CD4-positive, alpha-beta T cell treated with Interleukin-1 beta for 1 hour (primary cell): ENCODE data around the gene PTPMT1.

Experiments
- DNase-seq, 2 donors: peaks; one replicate each; pipeline ENCODE4 v3.0.0-alpha.2; 2020 to 2022

PTPMT1 gene

DNA sequence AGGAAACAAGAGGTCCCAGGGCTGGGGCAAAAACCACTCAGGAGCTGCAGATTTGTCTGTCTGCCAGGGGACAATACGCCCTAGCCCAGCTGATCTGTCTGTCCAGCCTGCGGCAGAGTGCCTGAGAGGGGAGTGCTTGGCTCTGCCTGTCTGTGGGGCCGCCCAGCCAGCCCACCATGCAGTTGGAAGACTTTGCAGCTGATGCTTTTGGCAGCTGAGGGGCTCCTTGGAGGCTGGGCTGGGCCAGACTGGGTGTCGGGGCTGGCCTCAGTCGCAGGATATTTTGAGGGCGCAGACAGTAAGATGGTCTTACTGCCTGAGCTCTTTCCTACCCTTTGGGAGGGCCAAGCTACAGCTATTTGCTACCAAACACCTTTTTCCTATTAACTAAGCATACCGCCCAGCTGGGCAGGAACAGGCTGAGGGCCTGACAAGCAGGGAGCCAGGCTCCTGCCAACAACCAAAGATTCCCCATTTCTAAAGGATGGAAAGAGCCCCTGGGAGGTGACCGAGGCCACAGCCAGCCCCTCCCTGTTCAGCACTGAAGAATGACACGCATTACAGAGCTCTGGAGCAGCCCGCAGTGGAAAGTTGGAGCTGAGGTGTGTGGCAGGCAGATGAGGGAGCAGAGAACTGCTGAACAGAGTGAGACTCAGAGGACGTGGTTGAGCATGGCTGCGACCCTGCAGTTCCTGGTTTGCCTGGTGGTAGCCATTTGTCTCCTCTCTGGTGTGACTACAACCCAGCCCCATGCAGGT lies 20.9 kb downstream of the PTPMT1 start, which contains the start of gene FAM180B:
Gene FAM180B, plus strand, starts transcription at position 581 of the 758 bp plus-strand sequence. Its CDS starts 91 bp downstream, at position 672.
- no peak for DNase-seq

DNA sequence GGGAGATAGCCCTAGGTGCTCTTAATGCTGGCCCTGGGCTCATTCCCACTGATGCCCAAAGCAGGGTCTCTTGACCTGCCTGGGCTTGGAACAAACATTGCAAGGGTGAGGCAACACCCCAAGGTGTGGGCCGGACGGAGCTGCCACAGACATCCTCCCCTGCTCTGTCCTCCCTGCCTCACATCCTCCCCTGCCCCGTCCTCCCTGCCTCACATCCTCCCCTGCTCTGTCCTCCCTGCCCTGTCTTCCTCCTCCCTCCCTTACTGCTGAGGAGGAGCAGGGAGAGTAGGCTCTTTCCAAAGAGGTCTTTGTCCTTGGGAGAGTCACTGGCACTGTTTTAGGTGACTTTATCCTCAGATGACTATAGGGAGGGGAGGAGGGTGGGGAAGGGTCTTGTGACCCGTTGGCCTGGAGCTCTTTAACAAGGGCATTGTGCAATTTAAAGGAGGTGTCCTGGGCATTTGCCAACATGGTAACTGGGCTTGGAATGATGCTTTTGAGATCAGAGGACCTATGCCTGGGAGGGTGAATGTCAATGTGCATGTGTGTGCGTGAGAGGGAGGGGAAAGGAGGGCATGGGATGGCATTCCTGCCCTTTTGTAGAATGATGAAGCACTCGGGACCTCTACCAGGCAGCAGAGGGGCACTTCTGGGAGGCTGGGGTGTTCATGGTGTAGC lies 21.8 kb downstream of the PTPMT1 start:
- no peak for DNase-seq

DNA sequence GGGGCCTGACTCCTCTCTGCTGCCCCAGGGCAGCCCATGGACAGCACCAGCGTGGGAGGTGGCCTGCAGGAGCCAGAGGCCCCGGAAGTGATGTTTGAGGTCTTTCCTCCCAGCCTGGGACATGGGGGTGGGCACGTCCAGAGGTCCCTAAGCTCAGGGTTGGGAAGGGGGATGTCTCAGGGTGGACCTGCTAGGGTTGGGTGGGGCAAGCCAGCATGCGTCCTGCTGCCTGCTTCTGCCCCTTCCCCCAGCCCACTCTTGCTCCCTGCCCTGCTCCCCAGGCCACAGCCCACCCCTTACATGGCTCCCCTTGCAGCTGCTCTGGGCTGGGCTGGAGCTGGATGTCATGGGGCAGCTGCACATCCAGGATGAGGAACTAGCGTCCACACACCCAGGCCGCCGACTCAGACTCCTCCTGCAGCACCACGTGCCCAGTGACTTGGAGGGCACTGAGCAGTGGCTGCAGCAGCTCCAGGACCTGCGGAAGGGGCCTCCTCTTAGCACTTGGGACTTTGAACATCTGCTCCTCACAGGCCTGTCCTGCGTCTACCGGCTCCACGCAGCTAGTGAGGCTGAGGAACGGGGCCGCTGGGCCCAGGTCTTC lies 22.4 kb downstream of the PTPMT1 start:
- peak in 1 of 2 donors; percentile 53 for DNase-seq

DNA sequence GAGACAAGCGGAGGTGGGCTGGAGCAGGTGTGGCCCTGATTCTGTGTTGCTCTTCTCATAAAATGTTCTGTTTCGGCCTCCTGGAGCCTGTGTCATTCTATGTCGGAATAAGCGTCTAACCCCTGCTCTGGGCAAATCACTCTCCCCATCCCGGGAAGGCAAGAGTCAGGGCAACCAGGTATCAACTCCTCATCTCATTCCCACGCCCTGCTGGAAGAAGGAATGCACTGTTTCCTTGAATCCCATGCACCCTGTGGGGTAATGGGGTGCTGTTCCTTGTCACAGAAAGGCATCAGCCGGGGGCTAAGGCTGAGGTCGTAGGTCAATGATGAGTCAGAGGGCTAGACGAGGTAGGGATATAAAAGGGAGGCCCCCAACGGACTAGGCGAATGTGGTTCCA lies 23.7 kb downstream of the PTPMT1 start:
- no peak for DNase-seq

DNA sequence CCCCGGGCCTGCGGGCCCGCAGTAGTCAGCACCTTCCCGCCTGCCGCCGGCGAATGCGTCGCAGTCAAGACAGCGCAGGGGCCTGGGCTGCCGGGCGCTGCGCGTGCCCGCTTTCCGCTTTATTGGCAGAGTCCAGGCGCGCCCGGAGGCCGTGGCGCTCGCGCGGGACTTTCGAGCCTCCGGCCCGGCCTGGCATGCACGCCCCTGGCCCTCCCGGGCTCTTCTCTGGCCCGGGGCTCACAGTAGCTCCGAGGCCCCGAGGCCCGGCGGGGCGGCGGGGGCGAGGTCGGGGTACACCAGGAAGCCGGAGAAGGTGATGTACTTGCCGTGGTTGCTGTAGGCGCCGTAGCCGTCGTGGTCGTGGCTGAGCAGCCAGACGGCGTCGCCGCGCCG lies 24.2 kb downstream of the PTPMT1 start:
- DNase-seq, result no peak

DNA sequence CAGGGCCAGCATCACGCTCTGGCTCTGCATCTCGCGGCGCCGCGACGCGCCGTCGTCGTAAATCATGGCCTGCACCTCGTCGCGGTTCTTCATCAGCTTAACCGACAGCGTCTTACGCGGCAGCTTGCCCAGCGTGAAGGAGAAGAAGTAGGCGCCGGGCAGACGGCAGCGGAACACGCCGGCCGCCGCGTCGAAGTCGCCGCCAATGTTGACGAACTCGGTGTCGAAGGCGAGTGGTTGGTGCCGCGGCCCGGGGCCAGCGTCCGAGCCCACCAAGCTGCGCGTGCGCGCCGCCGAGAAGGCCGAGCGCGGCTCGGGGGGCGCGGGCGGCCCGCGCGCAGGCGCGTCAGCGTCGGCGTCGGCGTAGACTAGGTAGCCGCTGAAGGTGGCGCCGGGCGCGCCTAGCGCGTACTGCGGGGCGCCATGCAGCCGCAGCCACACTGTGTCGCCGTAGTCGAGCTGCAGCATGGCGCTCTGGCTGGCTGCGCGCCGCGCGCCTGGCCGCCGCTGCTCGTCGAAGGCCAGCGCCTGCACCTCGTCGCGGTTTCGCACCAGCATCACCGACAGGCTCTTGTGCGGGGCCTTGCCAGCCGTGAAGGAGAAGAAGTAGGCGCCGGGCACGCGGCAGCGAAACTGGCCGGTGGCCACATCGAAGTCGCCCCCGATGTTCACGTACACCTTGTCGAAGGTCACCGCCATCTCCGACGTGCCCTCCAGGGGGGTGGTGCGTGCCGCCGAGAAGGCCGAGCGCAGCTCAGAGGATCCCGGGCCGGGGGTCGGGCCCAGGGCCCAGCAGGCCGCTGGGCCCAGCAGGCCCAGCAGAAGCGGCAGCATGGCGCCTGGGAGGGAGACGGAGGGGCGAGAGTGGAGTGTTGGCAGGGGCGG lies 24.8 kb downstream of the PTPMT1 start:
- DNase-seq, result no peak

DNA sequence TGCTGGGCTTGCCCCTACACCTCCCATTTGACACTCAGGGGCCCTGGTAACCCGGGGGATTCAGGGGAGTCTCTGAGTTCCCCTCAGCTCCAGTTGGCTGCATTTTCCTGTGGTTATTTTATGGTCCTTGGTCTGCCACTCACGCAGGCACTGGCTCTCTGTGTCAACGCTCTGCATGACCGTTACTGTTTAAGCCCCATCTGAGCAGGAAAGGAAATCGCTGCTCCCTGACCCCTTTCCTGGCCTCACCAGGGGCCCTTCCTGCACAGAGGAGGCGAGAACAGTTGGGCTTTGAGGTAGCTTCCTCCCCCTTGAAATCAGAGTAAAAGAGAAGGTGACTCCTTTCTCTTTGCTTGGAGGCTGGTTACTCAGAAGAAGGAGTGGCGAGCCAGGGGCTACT lies 26.4 kb downstream of the PTPMT1 start:
- no peak for DNase-seq

DNA sequence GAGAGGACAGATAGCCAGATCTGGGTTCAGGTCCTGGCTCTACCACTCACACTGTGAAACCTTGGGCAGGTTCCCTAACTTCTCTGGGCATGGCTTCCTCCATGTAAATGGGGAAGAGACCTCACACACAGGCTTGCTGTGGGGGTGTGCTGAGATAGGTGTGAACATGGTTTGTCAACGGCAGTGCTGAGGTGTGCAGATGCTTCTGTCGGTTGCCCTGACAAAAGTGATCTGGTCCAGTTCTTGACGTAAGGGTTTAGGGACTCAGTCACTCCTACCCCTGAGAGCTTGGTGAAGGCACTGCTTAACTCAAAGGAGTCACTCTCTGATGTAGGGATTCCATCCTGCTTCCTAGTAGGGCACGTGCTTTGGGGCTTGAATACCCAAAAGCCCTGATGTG lies 26.9 kb downstream of the PTPMT1 start:
- DNase-seq, result no peak

DNA sequence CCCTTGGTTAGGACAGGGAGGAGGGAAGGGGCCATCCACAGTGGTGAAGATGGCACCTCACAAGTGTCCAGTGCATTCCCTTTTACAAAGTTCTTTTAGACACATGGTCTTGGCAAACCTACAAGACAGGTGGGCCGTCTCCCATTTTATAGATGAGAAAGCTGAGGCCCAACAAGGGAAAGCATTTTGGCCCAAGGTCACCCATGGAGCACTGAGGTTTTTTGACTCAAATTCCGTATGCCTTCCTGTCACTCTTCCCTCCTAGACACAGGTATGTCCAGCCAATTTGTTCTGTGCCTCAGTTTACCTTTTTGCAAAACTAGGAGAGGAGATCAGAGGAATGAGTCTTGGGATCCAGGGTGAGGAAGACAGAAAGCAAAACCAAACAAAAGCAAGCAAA lies 27.6 kb downstream of the PTPMT1 start:
- DNase-seq, result no peak

DNA sequence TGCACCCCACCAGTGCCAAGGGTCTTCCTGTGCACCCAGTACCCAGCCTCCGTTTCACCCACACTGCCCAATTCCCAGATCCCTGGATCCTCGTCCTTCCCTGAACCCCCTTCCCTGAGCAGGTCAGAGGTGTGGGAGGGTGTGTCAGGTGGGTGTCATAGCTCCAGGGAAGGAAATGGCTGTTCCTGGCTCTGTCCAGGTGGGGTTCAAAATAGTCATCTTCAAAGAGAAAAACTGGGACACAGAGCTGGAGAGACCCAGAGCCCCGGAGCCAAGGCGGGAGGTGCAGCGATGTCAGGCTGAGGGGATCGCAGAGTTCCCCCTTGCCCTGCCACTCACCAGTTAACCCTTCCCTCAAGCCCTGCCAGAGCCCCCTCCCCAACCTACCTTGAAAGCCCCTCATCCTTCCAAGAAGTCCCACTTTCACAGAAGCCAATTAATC lies 28.1 kb downstream of the PTPMT1 start:
- no peak for DNase-seq

DNA sequence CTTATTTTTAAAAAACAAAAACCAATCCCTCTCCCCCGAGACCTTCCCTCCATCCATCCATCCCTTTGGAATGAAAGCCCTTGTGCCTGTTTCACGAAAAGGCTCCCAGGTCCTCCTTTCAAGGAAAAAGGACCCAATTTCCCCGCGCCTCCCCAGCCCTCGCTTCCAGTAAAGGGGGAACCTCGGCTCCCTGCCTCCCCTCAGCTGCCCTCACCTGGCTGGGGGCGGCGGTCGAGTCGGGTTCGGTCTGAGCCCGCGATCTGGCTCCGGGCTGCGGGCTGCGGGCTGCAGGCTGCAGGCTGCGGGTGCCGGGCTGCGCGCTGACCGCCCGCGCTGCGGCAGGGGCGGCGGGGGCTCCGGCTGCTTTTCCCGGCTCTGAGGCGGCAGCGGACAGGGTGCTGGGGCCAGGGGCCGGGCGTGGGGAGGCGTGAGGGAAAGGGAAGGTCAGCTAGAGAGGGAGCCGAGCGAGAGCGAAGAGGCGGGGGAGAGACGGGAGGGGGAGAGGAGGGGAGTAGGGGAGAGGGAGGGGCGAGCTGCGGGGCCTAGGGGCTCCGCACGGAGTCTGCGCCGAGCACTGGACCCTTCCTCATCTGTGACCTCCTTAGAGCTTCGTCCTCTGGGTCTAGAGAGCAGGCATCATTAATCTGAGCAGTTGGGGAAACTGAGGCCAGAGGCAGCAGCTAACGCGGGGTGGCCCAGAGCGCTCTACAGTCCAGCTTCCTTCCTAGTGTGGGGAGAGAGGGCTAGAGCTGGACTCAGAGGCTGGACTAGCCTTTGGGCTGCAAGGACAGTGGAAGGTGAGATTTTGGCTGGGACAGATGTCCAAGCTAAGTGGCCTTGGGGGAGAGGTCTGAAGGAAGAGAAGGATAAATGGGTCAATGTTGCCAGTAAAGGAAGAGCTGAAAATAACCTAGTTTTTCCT lies 28.8 kb downstream of the PTPMT1 start, which contains the start of gene C1QTNF4:
Gene C1QTNF4, minus strand, starts transcription at position 478 of the 922 bp plus-strand sequence. CDS start 3,601 bp downstream, outside the sequence.
- no peak for DNase-seq

DNA sequence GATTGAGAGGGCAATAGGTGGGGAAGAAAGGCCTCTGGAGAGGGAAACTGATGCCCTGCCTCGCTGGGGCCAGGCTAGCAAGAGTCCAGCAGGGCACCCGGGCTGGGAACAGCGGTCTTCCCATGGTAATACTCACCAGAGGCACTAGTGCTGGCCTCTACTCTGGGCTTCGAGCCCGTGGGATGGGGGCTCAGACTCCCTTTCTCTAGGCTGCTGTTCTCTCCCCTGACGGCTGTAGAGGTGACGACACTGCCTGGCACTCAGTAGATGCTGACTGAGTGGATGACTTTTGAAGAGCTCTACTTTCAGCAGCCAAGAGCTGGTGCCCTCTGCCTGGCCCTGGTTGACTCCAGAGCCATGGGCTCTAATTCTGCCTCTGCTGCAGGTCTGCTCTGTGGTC lies 29.6 kb downstream of the PTPMT1 start:
- no peak for DNase-seq

DNA sequence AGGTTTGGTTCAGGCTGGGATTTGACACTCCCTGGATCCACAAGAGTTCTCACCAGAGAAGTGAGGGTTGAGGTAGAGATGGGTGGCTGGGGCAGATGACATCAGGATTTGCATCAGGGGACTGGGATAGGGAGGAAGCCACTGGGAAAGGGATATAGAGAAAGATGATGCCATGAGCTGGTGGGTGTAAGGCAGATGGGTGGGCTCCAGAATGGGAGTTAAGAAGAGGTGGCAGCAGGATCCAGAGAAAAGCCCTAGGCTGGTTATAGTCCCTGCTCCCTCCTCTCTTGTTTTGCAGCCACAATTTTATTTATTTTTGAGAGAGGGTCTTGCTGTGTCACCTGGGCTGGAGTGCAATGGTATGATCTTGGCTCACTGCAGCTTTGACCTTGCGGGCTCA lies 30.6 kb downstream of the PTPMT1 start:
- no peak for DNase-seq

DNA sequence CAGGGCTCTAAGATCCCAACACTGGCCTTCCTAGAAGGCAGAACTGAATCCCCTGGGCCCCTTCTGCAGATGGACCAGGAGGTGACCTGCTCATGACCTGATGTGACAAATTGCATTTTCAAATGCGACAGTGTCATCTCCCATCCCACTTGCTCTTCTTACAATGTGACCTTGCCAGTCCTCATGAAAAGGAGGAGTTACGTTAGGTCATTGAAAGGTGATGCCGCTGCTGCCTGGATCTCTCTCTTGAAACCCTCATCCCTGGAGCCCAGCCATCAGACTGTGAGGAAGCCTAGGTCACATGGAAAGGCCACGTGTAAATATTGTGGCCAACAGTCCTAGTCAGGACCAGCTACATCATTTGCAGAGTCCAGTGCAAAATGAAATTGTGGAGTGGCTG lies 34.5 kb downstream of the PTPMT1 start:
- DNase-seq, result no peak

DNA sequence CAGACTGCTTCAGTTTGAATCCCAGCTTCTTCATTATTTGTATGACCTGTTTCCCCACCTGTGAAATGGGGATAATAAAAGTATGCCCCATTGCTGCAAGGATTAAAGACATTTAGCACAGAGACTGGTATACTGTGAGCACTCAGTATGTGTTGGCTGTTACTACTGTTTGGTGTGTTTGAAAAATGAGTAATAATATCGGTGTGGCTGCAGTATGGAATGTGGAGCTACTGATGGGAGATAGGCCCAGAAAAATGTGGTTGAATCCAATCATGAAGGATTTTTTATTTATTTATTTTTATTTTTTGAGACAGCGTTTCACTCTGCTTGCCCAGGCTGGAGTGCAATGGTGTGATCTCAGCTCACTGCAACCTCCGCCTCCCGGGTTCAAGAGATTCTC lies 37.9 kb downstream of the PTPMT1 start:
- DNase-seq, result no peak

DNA sequence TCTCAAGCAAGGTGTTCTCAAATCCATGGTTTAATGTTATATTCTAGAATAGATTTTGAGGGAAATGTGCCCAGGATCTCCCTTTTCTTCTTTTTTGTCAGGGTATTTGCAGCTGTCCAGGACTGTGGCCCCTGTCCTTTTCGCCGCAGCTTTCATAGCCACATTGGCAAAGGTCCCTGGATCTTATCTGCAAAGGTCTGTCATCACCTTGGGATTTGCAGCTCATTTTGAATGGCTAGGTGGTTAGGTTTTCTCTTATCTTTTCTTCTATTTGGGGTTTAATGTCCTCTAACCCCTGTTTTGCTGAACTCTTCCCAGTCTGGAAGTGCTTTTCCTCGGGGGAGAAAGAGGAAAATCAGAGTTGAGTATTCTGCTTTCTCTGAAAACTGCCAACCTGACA lies 40.5 kb downstream of the PTPMT1 start:
- DNase-seq, result no peak

DNA sequence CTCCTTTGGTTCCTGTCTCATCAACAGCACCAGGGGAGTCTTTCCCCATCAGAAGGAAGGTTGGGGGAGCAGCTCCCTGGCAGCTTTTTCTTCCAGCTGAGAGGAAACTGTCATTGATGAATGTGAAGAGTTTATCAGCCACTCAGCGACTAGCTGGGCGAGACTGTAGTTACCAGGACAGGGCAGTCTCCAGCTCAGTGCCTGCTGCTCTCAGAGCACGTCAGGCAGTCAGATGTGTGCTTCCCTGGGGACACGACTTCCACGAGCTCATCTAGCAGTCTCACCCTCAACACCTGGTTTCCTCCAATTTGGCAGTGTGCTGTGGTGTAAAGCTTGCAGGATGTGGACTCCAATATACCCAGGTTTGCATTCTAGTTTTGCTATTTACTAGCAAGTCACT lies 41.3 kb downstream of the PTPMT1 start:
- DNase-seq, result no peak

DNA sequence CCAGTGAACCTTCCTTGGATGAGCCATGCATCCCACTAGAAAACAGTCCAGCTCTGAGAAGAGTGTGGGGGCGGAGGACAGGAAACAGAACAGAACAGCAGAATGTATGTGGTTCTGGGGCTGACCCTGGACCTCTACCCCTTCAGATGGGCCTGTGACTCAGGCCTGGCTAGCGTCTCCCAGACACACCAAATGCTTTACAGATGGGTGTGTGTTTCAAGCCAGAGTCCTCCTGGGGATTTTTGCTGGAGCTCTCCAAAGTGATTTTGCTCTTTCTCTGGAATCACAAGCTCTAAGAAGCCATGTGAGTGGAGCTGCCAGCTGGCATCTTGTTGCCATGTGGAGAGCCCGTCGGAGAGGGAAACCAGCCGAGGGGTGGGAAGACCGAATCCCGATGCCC lies 42.0 kb downstream of the PTPMT1 start:
- no peak for DNase-seq

DNA sequence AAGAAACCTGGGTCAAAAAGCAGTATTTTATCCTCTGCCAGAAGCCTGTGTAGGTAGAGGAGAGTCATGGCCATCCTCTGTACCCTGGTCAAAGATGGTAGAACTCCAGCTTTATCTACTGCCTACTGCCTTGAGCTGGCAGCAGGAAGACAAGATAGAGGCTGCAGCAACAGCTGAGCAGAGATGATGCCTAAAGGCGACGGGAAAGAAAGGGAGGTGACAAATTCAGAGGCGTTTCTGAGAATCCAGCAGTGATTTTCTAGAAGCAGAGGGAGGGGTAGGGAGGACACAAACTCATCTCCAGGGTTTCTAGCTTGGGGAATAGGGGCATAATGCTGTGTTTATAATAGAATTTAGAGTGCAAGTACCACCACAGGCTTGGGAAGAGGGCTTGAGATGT lies 44.3 kb downstream of the PTPMT1 start:
- no peak for DNase-seq

DNA sequence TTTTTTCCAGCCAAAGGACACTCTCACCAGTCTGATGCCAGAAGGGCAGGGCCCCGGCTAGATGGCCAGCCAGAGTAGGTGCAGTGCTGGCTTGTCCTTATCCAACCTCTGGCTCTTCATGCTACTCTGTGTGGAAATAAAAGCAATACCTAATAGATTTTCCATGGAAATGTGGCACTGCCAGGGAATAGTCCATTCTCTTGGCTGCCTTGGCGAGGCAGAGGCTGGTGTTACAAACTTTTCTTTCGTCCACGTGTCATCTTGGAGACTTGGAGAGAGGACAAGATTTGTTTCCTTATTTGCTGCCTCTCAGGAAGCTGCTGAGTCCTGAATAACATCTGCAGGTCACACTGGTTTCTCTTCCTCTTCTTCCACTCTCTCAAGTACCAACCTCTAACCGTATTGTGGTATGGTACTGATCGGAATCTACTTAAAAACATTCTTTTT lies 46.0 kb downstream of the PTPMT1 start:
- no peak for DNase-seq

DNA sequence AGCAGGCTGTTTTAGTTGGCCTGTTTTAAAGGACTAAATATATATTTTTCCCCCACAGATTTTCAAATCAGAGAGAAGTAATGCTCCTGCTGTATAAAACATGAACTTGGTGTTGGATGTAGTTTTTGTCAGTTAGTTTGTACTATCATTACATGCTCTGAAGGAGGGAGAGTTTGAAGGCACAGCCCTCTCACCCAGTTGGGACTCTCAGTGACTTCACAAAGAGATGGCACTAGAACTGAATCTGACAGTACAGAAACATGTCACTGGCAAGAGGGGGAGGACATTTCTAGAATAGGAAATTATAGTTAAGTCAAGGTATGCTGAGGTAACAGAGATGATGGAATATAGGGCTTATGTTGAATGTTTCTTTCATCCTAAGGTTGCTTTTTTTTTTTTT lies 49.9 kb downstream of the PTPMT1 start:
- no peak for DNase-seq
